Stimulated activated CD8-positive, alpha-beta memory T cell treated with anti-CD3 and anti-CD28 coated beads, Interleukin-15, amount 100 ng/mL, for 48 hours (primary cell): ENCODE measurements around the gene LTO1.

Experiments used
- DNase-seq, 2 donors: peaks; one replicate each; pipeline ENCODE4 v3.0.0-alpha.2; 2020; ENCODE audit warnings: low read depth in 2 of 2

The LTO1 gene

DNA sequence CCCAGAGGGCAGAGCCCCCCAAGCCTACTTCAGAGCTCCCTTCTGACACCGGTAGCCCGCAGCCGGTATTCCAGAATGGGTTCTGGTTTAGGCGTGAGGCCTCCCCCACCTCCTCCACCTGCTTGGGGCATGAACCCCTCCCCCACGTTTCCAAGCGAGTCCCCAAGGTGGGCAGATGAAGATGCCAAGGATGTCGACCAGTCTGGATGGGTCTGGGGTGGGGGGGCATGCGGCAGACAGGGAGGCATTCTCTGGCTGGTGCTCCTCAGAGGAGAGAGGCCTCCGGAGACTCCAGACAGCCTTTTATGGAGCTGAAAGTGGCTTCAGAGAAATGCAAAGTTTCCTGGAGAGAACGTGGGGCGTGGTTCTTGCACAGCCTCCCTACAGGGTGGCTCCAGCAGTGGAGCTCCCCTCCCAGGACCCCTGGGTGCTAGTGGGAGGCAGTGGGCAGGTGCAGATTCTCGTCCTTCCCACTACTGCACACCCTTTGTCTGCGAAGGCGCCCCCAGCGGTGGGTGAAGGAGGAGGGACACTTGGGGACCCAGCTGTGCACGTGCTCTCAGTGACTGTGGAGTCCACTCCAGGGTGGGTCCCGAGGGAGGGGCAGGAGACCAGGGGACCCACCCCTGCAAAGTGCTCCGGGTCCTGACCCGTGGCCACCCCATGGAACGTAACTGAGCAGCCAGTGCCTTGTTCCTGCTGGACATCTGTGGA lies 30.0 kb downstream of the LTO1 start:
- no peak for DNase-seq

DNA sequence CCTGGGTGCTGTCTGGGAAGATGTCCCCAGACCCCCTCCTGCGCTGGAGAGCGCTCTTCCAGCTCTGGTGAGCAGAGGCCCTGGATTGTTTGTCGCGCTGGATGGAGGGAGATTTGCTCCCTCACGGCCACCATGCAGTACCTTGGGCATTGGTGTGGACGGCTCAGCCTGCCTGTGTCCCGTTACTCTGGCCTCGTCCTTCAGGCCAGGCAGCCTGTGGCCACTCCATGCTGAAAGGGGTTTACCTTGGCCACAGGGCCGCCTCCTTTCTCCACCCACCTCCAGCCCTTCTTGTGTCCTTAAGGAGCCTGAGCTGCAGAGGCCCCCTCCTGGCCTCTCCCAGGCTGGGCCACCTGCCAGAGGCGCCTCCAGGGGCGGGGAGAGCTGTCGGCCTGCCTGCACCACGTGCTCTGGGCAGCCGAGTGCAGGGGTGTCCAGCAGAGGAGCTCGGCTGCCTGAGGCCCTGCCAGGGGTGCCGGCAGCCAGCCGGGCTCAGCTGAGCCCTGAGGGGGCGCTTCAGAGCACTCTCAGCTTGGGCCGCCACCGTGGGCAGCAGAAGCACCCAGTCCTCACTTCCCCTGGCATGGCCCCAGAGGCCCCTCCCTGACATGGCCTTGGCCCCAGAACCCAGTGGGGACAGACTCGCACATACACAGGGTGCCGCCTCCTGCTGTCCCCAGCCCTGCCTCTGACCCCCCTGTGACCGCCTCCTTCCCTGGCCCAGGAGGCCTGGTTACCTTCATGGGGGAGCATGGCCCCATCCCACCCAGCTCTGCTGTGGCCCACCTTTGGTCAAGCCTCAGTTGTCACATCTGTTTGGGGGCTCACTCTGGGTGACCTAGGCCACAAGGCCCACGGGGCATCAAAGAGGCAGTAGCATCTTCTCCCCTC lies 30.8 kb downstream of the LTO1 start:
- DNase-seq = no peak

DNA sequence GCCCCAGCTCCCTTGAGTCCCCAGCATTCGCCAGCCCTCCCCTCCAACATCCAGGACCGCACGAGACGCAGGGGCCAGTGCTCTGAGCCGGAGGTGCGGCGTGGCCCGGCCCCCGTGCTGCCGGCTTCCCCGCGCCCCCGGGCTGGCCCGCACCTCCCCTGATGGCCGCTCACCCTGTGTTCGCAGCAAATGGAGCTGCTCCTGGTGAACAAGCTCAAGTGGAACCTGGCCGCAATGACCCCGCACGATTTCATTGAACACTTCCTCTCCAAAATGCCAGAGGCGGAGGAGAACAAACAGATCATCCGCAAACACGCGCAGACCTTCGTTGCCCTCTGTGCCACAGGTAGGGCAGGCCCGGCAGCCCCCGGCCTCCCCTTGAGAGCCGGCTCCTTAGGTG lies 31.5 kb downstream of the LTO1 start:
- DNase-seq = no peak

DNA sequence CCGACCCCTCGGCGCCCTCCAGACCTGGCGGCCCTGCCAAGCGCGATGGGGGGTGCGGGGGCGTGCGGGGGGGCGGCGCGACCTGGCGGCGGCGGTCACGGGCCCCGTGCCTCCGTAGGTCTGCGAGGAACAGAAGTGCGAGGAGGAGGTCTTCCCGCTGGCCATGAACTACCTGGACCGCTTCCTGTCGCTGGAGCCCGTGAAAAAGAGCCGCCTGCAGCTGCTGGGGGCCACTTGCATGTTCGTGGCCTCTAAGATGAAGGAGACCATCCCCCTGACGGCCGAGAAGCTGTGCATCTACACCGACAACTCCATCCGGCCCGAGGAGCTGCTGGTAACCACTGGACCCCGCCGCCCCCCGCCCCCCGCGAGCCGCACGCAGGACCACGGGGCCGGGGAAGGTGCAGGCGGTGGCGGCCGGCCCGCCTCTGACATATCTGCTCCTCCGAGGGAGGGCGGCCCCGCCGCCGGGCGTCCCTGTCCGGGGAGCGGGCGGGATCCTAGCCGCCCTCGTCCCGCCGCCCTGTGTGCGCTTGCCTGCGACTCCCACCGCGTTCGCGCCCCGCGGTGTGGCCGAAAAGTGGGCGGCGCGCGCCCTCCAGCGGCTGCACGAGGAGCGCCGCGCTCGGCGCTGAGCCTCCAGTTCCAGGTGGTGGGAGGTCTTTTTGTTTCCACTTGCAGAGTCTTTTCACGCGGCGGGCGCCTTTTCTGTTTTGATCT lies 32.1 kb downstream of the LTO1 start:
- DNase-seq = peak; percentile 61 to 66

DNA sequence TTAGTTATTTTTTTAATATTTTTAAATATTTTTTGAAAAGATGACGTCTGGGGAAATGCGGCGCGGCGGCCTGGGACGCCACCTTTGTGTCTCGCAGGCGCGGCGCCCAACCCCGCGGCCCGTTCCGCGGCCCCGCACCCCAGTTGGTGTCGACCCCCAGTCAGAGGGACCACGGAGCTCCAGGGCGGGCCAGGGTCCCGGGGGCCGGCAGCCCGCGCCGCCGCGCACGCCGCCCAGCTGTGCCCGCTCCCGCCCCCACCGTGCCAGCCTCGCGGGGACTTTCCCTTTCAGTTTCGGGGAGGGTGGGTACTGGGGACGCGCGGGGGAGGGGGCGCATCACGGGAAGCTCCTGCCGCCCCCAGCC lies 32.6 kb downstream of the LTO1 start:
- DNase-seq = peak in 1 of 2 donors; percentile 13

DNA sequence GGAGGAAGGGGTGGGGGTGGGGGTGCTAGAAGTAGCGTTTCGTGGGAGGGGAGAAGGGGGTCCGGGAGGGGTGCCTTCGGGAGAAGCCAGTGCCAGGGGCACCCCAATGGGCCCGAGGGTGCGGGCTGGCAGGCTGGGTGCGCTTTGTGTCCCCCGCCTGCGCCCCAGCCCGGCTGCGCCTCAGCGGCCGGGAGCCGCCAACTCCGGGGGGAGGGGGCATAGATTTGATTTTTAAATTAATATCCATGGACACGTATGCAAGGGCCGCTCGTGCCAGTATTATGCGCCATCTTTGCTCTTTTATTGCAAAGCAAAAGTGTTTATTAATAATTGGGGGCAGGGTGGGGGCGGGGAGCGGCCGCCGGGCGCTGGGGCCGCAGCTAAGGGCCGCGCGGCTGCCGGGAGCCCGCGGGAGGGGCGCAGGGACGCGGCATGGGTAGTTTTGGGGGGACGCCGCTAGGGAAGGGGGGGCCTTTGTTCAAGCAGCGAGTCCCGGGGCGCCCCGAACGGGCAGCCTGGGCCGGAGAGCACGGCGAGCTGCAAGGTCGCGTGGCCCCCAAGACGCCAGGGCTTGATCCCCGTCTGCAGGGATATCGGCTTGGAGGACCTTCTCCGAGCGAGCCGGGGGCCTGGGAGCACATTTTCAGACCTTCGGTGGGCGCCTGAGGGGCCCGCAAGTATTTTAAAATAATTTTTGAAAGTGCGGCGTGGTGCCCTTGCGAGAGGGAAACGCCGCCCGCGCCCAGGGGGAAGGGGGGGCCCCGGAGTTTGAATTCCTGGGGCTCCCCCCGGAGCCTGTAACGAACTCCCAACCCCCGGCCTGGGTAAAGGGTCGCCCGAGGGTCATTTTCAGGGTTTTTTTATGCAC lies 33.2 kb downstream of the LTO1 start:
- no peak for DNase-seq

DNA sequence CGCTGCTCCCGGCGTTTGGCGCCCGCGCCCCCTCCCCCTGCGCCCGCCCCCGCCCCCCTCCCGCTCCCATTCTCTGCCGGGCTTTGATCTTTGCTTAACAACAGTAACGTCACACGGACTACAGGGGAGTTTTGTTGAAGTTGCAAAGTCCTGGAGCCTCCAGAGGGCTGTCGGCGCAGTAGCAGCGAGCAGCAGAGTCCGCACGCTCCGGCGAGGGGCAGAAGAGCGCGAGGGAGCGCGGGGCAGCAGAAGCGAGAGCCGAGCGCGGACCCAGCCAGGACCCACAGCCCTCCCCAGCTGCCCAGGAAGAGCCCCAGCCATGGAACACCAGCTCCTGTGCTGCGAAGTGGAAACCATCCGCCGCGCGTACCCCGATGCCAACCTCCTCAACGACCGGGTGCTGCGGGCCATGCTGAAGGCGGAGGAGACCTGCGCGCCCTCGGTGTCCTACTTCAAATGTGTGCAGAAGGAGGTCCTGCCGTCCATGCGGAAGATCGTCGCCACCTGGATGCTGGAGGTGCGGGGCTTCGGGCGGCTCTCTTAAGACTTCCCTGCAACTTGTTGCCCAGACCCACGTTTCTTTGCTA lies 34.1 kb downstream of the LTO1 start, which contains the start of gene CCND1:
Gene CCND1 (plus strand): TSS at position 162 of the 587 bp plus-strand sequence. CDS start 158 bp downstream, at position 320.
- no peak for DNase-seq

DNA sequence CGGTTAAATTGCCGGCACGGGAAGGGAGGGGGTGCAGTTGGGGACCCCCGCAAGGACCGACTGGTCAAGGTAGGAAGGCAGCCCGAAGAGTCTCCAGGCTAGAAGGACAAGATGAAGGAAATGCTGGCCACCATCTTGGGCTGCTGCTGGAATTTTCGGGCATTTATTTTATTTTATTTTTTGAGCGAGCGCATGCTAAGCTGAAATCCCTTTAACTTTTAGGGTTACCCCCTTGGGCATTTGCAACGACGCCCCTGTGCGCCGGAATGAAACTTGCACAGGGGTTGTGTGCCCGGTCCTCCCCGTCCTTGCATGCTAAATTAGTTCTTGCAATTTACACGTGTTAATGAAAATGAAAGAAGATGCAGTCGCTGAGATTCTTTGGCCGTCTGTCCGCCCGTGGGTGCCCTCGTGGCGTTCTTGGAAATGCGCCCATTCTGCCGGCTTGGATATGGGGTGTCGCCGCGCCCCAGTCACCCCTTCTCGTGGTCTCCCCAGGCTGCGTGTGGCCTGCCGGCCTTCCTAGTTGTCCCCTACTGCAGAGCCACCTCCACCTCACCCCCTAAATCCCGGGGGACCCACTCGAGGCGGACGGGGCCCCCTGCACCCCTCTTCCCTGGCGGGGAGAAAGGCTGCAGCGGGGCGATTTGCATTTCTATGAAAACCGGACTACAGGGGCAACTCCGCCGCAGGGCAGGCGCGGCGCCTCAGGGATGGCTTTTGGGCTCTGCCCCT lies 34.7 kb downstream of the LTO1 start:
- no peak for DNase-seq

DNA sequence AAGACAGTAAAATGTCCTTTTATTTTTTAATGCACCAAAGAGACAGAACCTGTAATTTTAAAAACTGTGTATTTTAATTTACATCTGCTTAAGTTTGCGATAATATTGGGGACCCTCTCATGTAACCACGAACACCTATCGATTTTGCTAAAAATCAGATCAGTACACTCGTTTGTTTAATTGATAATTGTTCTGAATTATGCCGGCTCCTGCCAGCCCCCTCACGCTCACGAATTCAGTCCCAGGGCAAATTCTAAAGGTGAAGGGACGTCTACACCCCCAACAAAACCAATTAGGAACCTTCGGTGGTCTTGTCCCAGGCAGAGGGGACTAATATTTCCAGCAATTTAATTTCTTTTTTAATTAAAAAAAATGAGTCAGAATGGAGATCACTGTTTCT lies 35.3 kb downstream of the LTO1 start:
- DNase-seq = no peak

DNA sequence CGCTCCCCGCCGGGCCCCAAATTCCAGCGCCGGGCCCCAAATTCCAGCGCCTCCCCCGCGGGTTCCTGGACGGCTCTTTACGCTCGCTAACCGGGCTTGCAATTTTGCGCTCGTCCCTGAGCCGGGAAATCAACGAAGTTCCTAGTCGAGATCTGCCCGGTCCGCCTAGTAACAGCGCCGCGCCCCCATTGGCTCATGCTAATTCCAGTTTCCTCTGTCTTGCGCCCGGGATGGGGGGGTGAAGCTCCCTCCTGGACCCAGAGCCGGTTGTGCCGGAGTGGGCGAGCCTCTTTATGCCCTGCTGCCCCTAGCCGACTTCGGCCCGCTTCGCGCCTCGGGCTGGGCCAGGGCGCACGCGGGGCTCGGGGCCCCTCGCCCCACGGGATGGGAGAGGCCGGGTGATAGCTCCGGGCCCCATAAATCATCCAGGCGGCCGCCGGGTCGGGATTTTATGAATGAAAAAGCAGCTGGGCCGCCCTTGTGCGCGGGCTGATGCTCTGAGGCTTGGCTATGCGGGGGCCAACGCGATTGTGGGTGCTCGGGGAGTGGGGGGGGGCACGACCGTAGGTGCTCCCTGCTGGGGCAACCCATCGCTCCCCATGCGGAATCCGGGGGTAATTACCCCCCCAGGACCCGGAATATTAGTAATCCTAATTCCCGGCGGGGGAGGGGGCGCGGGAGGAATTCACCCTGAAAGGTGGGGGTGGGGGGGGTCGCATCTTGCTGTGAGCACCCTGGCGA lies 36.0 kb downstream of the LTO1 start:
- DNase-seq = peak in 1 of 2 donors; percentile 13

DNA sequence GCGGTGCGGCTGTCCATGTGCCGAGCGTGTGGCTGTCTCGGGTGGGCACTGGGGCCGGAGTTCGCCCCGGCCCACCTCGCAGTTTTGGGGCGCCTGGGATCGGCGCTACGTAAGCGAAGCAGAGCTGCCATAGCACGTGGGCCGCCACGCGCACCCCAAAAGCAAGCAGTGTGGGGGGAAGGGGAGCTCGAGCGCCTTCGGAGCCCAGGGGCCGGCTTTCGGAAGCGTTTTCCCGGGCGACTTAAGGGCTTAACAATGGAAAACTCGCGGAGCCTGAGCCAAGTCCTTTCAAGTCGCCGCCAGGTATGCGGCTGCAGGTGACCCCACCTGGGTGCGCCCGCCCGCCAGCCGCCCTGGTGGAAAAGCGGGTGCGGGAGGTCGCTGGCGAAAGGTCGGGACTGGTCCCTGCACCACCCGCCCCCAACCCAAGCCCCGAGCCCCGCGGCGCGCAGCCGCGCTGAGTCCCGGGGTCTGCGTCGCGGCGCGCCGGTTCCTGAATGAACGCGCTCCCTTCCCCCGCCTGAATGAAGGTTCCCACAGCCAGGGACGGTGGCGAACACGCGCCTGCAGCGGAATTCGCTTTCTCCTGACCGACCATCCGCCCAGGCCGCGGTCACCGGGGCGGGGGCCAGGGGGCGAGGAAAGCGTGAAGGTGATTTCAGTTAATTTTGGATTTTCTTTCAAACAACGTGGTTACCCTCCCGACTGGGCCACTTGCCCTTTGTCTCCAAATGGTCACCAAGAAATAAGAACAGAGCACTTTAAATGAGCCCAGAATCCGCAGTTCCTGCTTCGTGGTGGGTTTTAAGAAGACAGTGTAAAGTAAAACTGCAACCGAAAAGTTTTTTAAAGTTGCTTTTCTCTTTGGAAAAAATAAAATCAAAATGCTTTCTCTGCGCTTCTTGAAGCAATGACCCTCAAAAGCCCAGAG lies 36.9 kb downstream of the LTO1 start:
- DNase-seq = no peak

DNA sequence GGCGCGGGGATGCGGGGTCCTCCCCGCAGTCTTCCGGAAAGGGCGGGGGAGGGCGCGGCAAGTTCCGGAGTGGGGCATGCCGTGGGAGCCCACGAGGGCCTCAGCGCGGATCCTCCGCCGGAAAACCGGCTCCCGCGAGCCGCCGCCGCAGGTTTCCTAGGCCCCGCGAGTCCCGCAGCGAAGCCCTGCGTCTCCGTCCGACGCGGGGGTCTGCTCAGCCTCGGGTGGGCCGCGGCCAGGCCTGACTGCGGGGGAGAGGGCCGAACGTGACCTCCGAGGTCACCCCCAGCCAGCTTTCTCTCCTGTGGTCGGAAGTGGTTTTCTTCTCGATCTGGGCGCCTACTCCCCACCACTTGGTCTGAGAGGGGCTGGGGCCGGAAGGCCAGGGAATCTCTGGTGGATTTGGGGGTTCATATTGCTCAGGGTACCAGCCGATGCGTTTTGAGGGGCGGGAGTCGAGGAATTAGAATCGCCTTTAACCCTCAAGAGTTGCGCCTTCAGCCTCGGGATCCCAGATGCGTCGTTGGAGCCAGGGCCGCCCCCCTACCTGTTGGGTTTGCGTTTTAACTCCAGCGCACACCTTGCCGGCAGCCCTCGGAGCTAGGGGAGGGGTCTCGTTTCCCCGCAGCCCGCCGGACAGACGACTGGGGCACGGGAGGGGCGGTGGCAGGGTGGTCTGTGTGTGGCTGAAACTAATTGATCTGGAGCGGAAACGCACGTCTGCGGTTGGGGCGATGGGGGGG lies 37.8 kb downstream of the LTO1 start:
- no peak for DNase-seq

DNA sequence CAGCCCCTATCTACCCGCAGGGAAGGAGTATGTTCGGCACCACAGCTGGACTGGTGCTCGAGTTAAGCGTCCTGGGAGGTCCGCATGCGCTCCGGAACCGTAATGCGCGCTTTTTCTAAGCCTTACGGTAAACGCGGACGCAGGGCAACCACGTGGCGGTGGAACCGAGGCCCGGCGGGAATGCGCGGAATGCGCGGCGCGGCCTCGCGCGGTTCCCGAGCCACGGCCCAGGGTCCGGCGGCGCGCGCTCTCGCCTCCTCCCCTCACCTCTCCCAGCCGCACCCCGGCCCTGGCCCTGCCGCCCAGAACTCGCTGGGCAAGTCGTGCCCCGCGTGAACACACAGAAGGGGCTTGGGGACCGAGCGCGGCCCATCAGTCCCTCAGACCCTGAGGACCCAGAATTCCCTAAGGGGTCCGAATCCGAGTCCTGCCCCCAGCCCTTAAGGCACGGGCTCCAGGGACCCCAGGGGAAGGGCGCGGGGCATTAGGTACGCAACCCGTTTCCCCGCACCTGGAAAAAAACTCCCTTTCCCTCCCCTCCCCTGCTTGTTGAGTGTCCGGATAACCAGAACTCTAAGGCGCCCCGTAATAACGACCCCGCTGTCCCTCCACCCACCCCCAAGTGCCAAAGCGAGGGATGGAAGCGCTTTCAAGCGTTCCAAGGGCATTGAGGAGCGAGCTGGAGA lies 38.5 kb downstream of the LTO1 start:
- no peak for DNase-seq

DNA sequence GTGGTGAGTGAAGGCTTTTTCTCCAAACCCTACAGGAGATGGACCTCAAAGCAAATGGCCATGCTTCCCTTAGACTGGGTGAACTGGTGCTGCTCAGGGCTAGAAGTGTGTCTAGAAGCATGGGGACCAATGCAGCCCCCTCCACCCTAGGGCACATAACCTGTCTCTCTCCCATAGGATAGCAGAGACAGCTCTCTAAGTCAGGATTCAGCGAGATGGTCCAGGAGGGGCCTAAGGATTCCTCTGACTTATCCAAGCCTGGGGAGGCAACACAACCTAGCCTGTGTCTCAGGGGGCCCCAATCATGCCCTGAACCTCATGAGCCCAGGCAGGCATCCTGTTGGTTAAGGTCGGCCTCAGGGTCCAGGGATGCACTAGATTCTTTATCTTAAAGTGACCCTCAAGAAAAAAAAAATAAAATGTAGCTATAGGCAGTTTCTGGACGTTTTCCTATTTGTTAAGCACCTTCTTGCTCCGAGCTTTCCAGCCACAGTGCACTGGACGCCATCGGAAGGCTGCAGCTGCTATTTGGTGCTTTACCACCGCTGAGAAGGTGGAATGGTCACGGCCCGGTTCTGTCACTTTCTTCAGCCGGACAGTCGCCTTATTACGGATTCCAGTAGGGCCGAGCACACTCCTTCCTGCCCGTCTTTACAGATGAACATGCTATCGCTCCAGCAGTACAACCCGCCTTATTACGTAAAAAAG lies 39.2 kb downstream of the LTO1 start:
- DNase-seq = no peak

DNA sequence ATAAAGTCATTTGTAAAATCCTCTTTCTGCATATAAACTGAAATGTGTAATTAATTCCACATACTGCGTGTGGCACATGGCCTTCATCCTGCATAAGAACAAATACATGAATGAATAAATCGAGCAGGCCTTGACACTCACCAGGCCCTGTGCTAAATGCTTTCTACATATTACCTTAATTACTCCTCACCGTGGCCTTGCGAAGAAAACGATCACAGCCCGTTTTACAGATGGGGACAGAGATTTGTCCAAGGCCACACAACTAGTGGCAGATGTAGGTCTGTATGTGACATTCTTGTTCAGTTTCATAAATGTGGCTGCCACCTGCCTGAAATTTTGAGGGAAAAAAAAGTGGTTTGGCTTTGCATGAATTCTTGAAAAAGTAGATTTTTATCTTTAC lies 40.0 kb downstream of the LTO1 start:
- DNase-seq = no peak

DNA sequence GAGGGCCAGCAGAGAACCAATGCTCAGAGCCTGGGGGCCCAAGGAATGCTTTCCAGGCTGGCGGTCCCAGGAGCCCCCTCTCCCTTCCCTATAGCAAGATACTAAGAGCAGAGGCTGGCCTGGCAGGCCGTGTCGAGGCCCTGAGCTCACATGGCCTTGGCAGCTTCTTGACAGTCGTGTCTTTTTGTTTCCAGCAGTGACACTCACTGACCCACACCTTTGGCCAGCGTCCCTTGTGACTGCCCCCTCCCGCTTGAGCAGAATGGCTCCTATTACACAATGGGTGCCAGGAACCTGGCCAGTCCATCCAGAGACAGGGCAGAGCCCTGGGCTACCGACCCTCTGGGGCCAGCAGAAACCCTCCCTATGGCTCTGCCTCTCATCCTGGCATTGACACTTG lies 40.6 kb downstream of the LTO1 start:
- no peak for DNase-seq

DNA sequence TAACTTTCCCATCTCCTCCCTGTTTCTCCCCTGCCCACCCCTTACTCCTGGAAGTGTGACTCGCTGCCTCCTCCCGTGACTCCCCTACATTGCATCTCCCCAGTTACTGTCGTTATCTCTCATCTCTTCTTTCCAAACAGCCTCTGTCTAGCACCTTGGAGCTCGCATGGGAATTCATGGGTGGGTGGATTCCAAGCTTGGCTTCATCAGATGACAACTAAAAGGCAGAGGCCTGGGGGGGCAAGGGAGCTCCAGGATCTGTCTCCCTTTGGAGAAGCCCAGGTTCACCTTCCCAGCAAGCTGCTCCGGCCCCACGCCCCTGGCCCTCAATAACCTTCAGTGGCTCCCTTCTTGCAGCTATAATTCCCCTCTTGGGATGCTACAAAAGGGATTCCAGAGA lies 41.1 kb downstream of the LTO1 start:
- no peak for DNase-seq
